ENCODE measurements around the gene ZNF385B. TPM values are rescaled to one million over a fixed set of nuclear protein-coding genes. Genes with fewer than 3 reads are reported as not detected.

ZNF385B gene
- total and polyA plus RNA-seq, 10 of the 15 experiments (the other 5 are each of a cell fraction or from before 2014, with no cell fraction given) = not detected

MicroRNAs encoded within 50 kb of the gene (microRNA counts, 767-probe panel; counts per million panel counts)
- 1,125 counts per million, percentile 35 among the panel's probes with 10 or more counts for microRNA hsa-miR-1258

Small RNAs within 50 kb of the gene (microRNA-seq; reads per million reads assigned to microRNA genes)
- not detected for gene MIR1258

Small RNAs within 50 kb of the gene (small RNA-seq; reads per million reads assigned to genes)
- not detected for gene MIR1258

Other genes with a start within 250 kb of the ZNF385B start
- 19.2 and 21.3 TPM in 2 replicates for gene CWC22, start 145.7 kb upstream of the ZNF385B start, total RNA-seq (2014; rRNA removed)
- 26.3 and 26.9 TPM in 2 replicates for gene CWC22, start 145.7 kb upstream of the ZNF385B start, total RNA-seq (2014; rRNA removed; fragmentation: Illumina TruSeq; extraction: Trizol)
- 20.4 and 22.1 TPM in 2 replicates for gene CWC22, start 145.7 kb upstream of the ZNF385B start, total RNA-seq (2021)
- gene CWC22, start 145.7 kb upstream of the ZNF385B start, polyA plus RNA-seq (2011; rRNA removed) = 8.2 and 12.1 TPM in 2 replicates
- 38.5 and 50.8 TPM in 2 replicates for gene CWC22, start 145.7 kb upstream of the ZNF385B start, polyA plus RNA-seq (2014; fragmentation: Illumina TruSeq; extraction: Trizol)
- 10 to 100 TPM; 26.4 to 29.5 TPM for gene CWC22, start 145.7 kb upstream of the ZNF385B start, polyA plus RNA-seq (2014; fragmentation: Nextera tagmentation; extraction: Ambion mirVana)
- 13.8 and 16.6 TPM in 2 replicates for gene CWC22, start 145.7 kb upstream of the ZNF385B start, polyA plus RNA-seq (2014; rRNA removed)
- gene CWC22, start 145.7 kb upstream of the ZNF385B start, polyA plus RNA-seq (2016; fragmentation: Nextera tagmentation; extraction: Ambion mirVana) = 10 to 100 TPM; 34.2 to 34.9 TPM